H1 (cell line): ENCODE results near the gene RPS26. TPM values are rescaled to one million over a fixed set of nuclear protein-coding genes. Genes with fewer than 3 reads are reported as not detected.
A peak's percentile ranks its signal among the peaks of the same experiment; 100 is the strongest.

Source experiments
- CTCF ChIA-PET: fragments of 300-600 bp; sonication (Branson Sonifier 250); formaldehyde crosslinking; loops from one replicate; lab custom pipeline; 2021; ENCODE audit not compliant: partially characterized antibody; lab: Charles Lee
- POLR2A ChIA-PET: fragments of 300-600 bp; sonication (Branson Sonifier 250); formaldehyde crosslinking; loops from one replicate; lab custom pipeline; 2021; ENCODE audit warnings: inconsistent platforms; ENCODE audit not compliant: partially characterized antibody; lab: Charles Lee
- DNase-seq, 2 experiments: peaks; one replicate each; pipeline versions ENCODE4 v3.0.0 to v3.0.0-alpha.2; 2010 to 2022; ENCODE audit warnings: low spot score in 2 of 2, low read depth in 1 of 2, mixed read lengths in 1 of 2
- FAIRE-seq: peaks from 2 replicates; lab custom pipeline; 2011; peaks lifted over from hg19 to GRCh38; lab: Jason Lieb, UNC
- H2AFZ ChIP-seq: 2 replicates; pipeline ENCODE4 v1.8.1; 2012; ENCODE audit warnings: low read length, inconsistent platforms
- H2AK5ac ChIP-seq: 2 replicates; pipeline ENCODE4 v1.6.1; 2013; ENCODE audit warnings: low read depth, low read length
- H2BK120ac ChIP-seq: replicated peaks from 2 replicates; pipeline ENCODE3; 2013; ENCODE audit warnings: low read depth, low read length, inconsistent platforms
- H2BK12ac ChIP-seq: 2 replicates; pipeline ENCODE4 v1.6.1; 2013; ENCODE audit warnings: low read depth, low read length
- H2BK15ac ChIP-seq: 2 replicates; pipeline ENCODE4 v1.6.1; 2013; ENCODE audit warnings: low read length
- H2BK20ac ChIP-seq: 2 replicates; pipeline ENCODE4 v1.6.1; 2013; ENCODE audit warnings: low read length
- H2BK5ac ChIP-seq: 2 replicates; pipeline ENCODE4 v1.6.1; 2013; ENCODE audit warnings: low read depth, low read length
- H3K14ac ChIP-seq: 2 replicates; pipeline ENCODE4 v1.6.1; 2013; ENCODE audit warnings: inconsistent platforms; ENCODE audit not compliant: insufficient read length
- H3K18ac ChIP-seq: 2 replicates; pipeline ENCODE4 v1.6.1; 2013; ENCODE audit warnings: low read length; ENCODE audit errors: extremely low read depth
- H3K23ac ChIP-seq: 2 replicates; pipeline ENCODE4 v1.6.1; 2013; ENCODE audit warnings: inconsistent platforms; ENCODE audit not compliant: insufficient read length
- H3K23me2 ChIP-seq: 2 replicates; pipeline ENCODE4 v1.6.1; 2013; ENCODE audit warnings: low read depth, low read length
- H3K27ac ChIP-seq: 2 replicates; pipeline ENCODE4 v1.6.1; 2011; ENCODE audit warnings: low read depth, low read length, inconsistent platforms
- H3K27me3 ChIP-seq, 4 experiments: replicated peaks in 1 of 4; 1 replicate in 1 of 4; 2 replicates in 3 of 4; pipeline versions ENCODE4 v1.6.1 to v1.8.1; 2011 to 2013; ENCODE audit warnings: low read length in 3 of 4, mild to moderate bottlenecking in 3 of 4, inconsistent platforms in 2 of 4, mixed read lengths in 2 of 4, moderate library complexity in 1 of 4; ENCODE audit not compliant: control insufficient read depth in 3 of 4, insufficient read depth in 3 of 4; ENCODE audit errors: extremely low read depth in 1 of 4
- H3K36me3 ChIP-seq, 4 experiments: 2 replicates each; pipeline versions ENCODE4 v1.6.1 to v1.8.1; 2011 to 2013; ENCODE audit warnings: mild to moderate bottlenecking in 4 of 4, low read length in 3 of 4, moderate library complexity in 2 of 4, control low read depth in 1 of 4, inconsistent platforms in 1 of 4; ENCODE audit not compliant: insufficient read depth in 4 of 4, control insufficient read depth in 2 of 4
- H3K4ac ChIP-seq: replicated peaks from 2 replicates; pipeline ENCODE3; 2013; ENCODE audit warnings: low read length, low read depth, mixed read lengths, inconsistent platforms; ENCODE audit not compliant: insufficient read length
- H3K4me1 ChIP-seq, 4 experiments: replicated peaks in 1 of 4; 1 replicate in 1 of 4; 2 replicates in 3 of 4; pipeline versions ENCODE4 v1.6.1 to v1.8.1; 2011 to 2013; ENCODE audit warnings: low read length in 3 of 4, inconsistent platforms in 2 of 4, mixed read lengths in 1 of 4; ENCODE audit not compliant: insufficient read depth in 4 of 4, control insufficient read depth in 3 of 4
- H3K4me2 ChIP-seq, 2 experiments: 2 replicates each; pipeline versions ENCODE4 v1.6.1 to v1.8.1; 2011 to 2013; ENCODE audit warnings: low read depth in 2 of 2, low read length in 2 of 2, control low read depth in 1 of 2, inconsistent platforms in 1 of 2, mild to moderate bottlenecking in 1 of 2; ENCODE audit not compliant: insufficient read depth in 1 of 2
- H3K4me3 ChIP-seq, 4 experiments: fragments of 200-600, 300-600 bp in 1 of 4; sonication (generic), shearing (Covaris generic), sonication (Bioruptor Twin) in 1 of 4; 2 replicates each; pipeline versions ENCODE4 v1.5.1 to v1.8.1; 2011 to 2016; ENCODE audit warnings: low read length in 4 of 4, low read depth in 3 of 4, control low read depth in 2 of 4, inconsistent platforms in 2 of 4, mild to moderate bottlenecking in 2 of 4, mixed read lengths in 1 of 4, moderate library complexity in 1 of 4; ENCODE audit not compliant: insufficient read depth in 2 of 4; ENCODE audit errors: extremely low read depth in 1 of 4
- H3K56ac ChIP-seq: replicated peaks from 2 replicates; pipeline ENCODE3; 2013; ENCODE audit warnings: low read depth, mild to moderate bottlenecking, mixed read lengths, low read length, inconsistent platforms; ENCODE audit not compliant: insufficient read length
- H3K79me1 ChIP-seq: 2 replicates; pipeline ENCODE4 v1.6.1; 2013; ENCODE audit warnings: low read depth, low read length, control low read depth
- H3K79me2 ChIP-seq, 2 experiments: 2 replicates each; pipeline versions ENCODE4 v1.6.1 to v1.8.1; 2012 to 2013; ENCODE audit warnings: low read length in 2 of 2, mild to moderate bottlenecking in 2 of 2, inconsistent platforms in 1 of 2; ENCODE audit not compliant: insufficient read depth in 2 of 2, control insufficient read depth in 1 of 2
- H3K9ac ChIP-seq, 4 experiments: replicated peaks in 1 of 4; 1 replicate in 1 of 4; 2 replicates in 3 of 4; pipeline versions ENCODE4 v1.6.1 to v1.8.1; 2011 to 2013; ENCODE audit warnings: low read depth in 3 of 4, low read length in 3 of 4, control low read depth in 2 of 4, mild to moderate bottlenecking in 2 of 4, moderate library complexity in 2 of 4, inconsistent platforms in 1 of 4; ENCODE audit errors: extremely low read depth in 1 of 4
- H3K9me3 ChIP-seq, 2 experiments: 2 replicates each; pipeline versions ENCODE4 v1.6.1 to v1.8.1; 2012 to 2013; ENCODE audit warnings: mild to moderate bottlenecking in 2 of 2, moderate library complexity in 2 of 2, control low read depth in 1 of 2, inconsistent platforms in 1 of 2, low read depth in 1 of 2, low read length in 1 of 2, mixed read lengths in 1 of 2; ENCODE audit not compliant: insufficient read depth in 2 of 2
- H4K20me1 ChIP-seq, 2 experiments: replicated peaks in 1 of 2; 2 replicates each; pipeline versions ENCODE3 to v1.8.1; 2011 to 2013; ENCODE audit warnings: inconsistent platforms in 2 of 2, low read length in 2 of 2, mild to moderate bottlenecking in 1 of 2; ENCODE audit not compliant: insufficient read depth in 2 of 2, control insufficient read depth in 1 of 2
- H4K5ac ChIP-seq: 2 replicates; pipeline ENCODE4 v1.6.1; 2013; ENCODE audit warnings: low read length, low read depth, mixed read lengths, inconsistent platforms; ENCODE audit not compliant: insufficient read length
- H4K8ac ChIP-seq: 2 replicates; pipeline ENCODE4 v1.8.0; 2013; ENCODE audit warnings: mild to moderate bottlenecking, moderate library complexity, low read length, inconsistent platforms; ENCODE audit not compliant: insufficient read depth; ENCODE audit errors: extremely low read depth
- H4K91ac ChIP-seq: replicated peaks from 2 replicates; pipeline ENCODE3; 2013; ENCODE audit warnings: low read length, mixed read lengths, inconsistent platforms; ENCODE audit not compliant: insufficient read length
- BCL11A ChIP-seq, 2 experiments: IDR thresholded peaks; one replicate each; pipeline ENCODE4 v1.6.1; 2011; ENCODE audit warnings: low read depth in 2 of 2, low read length in 2 of 2, mild to moderate bottlenecking in 2 of 2
- POLR2A ChIP-seq, 2 experiments: IDR thresholded peaks; 1 replicate in 1 of 2; 2 replicates in 1 of 2; pipeline ENCODE4 v1.6.1; 2011; ENCODE audit warnings: low read depth in 2 of 2, low read length in 2 of 2, mild to moderate bottlenecking in 2 of 2; ENCODE audit errors: control extremely low read depth in 1 of 2
- POLR2AphosphoS5 ChIP-seq: IDR thresholded peaks from 2 replicates; pipeline ENCODE4 v1.6.1; 2011; ENCODE audit warnings: low read depth, low read length
- WGBS, 2 experiments: shearing (Covaris generic) in 1 of 2; methylation state at CpG; one replicate each; pipeline versions ENCODE4 v1.1.6 to v1.1.7; 2013 to 2015; ENCODE audit warnings: low lambda C conversion rate in 2 of 2, mixed read lengths in 2 of 2, inconsistent platforms in 1 of 2, low coverage in 1 of 2, missing lambda C conversion rate in 1 of 2; ENCODE audit not compliant: insufficient replicate concordance in 2 of 2, insufficient coverage in 1 of 2, insufficient read length in 1 of 2; ENCODE audit errors: extremely low coverage in 1 of 2, missing lambda C conversion rate in 1 of 2; 5-methylcytosine and 5-hydroxymethylcytosine counted together
- polyA plus RNA-seq, 7 experiments: library from polyadenylated mRNA; depleted of rRNA in 3 of 7; stranded (reverse) in 5 of 7; unstranded in 2 of 7; fragments of >200 nt in 5 of 7; fragments of 200-250 nt in 2 of 7; gene quantifications; 1 replicate in 5 of 7; 2 replicates in 1 of 7; 4 replicates in 1 of 7; pipeline versions ENCODE4 v1.2.1 to v1.2.3, GENCODE V29; 2011 to 2013; ENCODE audit warnings: missing spikeins in 2 of 7, mixed read lengths in 2 of 7
- total RNA-seq: library from RNA; stranded (reverse); fragmentation: NEBNext Ultra II Directional; extraction: Animal tissue kit (Norgen Biotek cat#: 25700); gene quantifications from 2 replicates; pipeline ENCODE4 v1.2.1, GENCODE V29; 2021

RPS26 gene
- total and polyA plus RNA-seq, 2 of the 8 experiments (the other 6 are each of a cell fraction or from before 2014, with no cell fraction given), result 53.4 to 1,922 TPM

- CTCF ChIA-PET, result interaction anchor here (0.6 to 2.5 kb wide), 18 partner anchors 9 to 296 kb away, joined by 3 to 13 read pairs (median 4); partner anchors contain the start of genes ERBB3, PA2G4 and SUOX
- TF ChIP-seq BCL11A (IDR thresholded peaks at IDR 0.05; ENCODE audit: low read depth in 2 of 2, low read length in 2 of 2) (no peak), POLR2AphosphoS5 (peak; percentile 71), POLR2A (IDR thresholded peaks at IDR 0.05; ENCODE audit: control extremely low read depth in 1 of 2, low read depth in 2 of 2, low read length in 2 of 2) (peak in 1 of 2 experiments; percentile 57; a peak in 1 of 3 replicates)
- TF ChIP-seq, all 59 proteins: peak for 2
- H3K56ac ChIP-seq, result no peak overlapping the region
- H3K4me3 ChIP-seq, result no peak overlapping the region
- POLR2A ChIA-PET, result interaction anchor here (0.6 to 5.4 kb wide), 35 partner anchors 9 to 1391 kb away, joined by 3 to 73 read pairs (median 6); partner anchors contain the start of genes DNAJC14, ERBB3, ESYT1 and IKZF4
- peaks cover 7% of the 10 kb centered on the region for H3K23me2 ChIP-seq
- H4K91ac ChIP-seq, result no peak overlapping the region
- H3K4ac ChIP-seq, result no peak overlapping the region
- peak overlapping the region; percentile 52; the same call in 1 of the 2 replicates for H2BK5ac ChIP-seq
- no peak for FAIRE-seq
- H3K14ac ChIP-seq, result no peak overlapping the region
- H2AFZ ChIP-seq, result no peak overlapping the region
- peaks cover 3% of the 10 kb centered on the region; the same call in 1 of the 2 replicates for H3K79me1 ChIP-seq
- H3K23ac ChIP-seq, result no peak overlapping the region
- no peak overlapping the region for H4K8ac ChIP-seq
- H2AK5ac ChIP-seq, result no peak overlapping the region
- H3K9me3 ChIP-seq, result no peaks in the 10 kb centered on the region
- no peak for DNase-seq
- H2BK12ac ChIP-seq, result 0 out of 2 replicates have a peak overlapping the region, but pooled peaks have one; percentile 39
- H2BK15ac ChIP-seq, result peak overlapping the region; percentile 81; the same call in 1 of the 2 replicates
- H3K36me3 ChIP-seq, result peaks cover 13 to 30% (median 21%) of the 10 kb centered on the region in 4 experiments
- no peak overlapping the region for H3K9ac ChIP-seq
- H2BK20ac ChIP-seq, result no peak overlapping the region
- no peak overlapping the region for H2BK120ac ChIP-seq
- H4K5ac ChIP-seq, result no peak overlapping the region
- no peaks in the 10 kb centered on the region for H3K27me3 ChIP-seq
- 86% methylated on average over 9 of the region's 9 CpGs; no CpG with 5 or more reads in 1 of the 2 experiments for WGBS, 2 experiments
- peaks cover 6 to 19% of the 10 kb centered on the region in 2 experiments for H3K79me2 ChIP-seq
- peaks cover 0 to 4% of the 10 kb centered on the region in 2 experiments for H4K20me1 ChIP-seq
- H3K18ac ChIP-seq, result no peak overlapping the region; the same call in 1 of the 2 replicates
- H3K4me1 ChIP-seq, result peaks cover 0 to 12% (median 2%) of the 10 kb centered on the region in 4 experiments; a peak in 4 of 7 replicates
- no peak overlapping the region for H3K4me2 ChIP-seq
- peak overlapping the region; percentile 40; the same call in 1 of the 2 replicates for H3K27ac ChIP-seq
Measured at GRCh38 chr12:56046027-56046780, 4.5 kb downstream of the RPS26 start.
